DMS53 treated with DMSO at 0.1 percent for 48 hours (cell line): ENCODE measurements around the gene CARMIL1.

ENCODE experiments used
- DNase-seq: peaks from one replicate; lab custom pipeline; 2025; ENCODE audit not compliant: unreplicated experiment; lab: John Stamatoyannopoulos, UW

The CARMIL1 gene

DNA sequence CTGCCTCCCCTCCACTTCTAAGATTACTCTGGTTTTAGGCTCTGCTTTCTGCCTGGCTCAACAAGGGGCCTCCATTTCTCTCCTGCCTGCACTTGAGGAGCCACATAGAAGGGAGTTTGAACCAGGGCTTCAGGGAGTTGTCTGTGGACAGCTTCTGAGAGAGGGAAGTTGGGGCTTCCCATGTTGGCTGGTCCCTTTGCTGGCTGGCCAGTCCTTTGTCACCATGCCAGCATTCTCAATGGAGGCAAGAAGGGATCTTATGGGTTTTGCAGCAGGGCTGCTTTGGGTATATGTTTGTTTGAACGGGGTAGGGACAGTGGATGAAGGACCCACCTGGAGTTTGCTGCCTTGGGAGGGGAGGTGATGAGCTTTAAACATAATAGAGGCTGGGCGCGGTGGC is 124.9 kb downstream of the CARMIL1 start:
- no peak for DNase-seq

DNA sequence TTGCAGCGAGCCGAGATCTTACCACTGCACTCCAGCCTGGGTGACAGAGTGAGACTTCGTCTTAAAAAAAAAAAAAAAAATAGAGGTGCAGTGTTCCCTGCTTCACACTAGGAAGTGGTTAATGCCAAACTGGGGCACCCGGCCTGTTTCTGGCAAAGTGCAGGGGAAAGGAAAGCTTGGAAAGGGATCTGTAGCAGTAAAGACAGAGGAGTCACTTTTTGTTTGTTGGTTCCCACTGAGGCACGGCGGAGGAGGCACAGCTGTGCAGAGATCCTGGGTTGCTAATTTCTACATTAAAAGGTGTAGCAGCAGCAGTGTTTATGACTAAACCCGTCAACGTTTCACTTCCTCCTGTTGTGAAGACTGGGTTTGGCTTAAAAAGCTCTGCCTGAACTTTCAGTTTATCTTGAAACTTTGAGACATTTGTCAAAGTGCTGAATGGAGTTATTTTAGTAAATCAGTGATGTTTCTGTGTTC is 125.6 kb downstream of the CARMIL1 start:
- no peak for DNase-seq

DNA sequence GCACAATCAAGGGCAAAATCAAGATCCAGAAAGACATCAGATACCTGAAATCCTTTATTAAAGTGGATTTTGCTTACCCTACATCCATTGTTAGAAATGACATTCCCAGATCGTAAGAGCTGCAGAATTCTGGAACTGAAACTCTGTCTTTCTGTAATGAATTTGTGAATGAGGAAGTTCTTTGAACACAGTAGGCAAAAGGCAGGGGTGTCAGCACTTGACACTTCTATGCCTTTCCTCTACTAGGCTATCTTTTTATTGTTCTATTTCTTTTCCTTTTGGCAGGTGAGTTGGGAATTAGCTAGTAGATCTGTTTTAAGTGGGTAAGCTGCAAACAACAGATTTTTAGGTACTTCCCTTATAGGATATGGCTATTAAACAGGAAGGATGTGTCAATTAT is 126.3 kb downstream of the CARMIL1 start:
- no peak for DNase-seq

DNA sequence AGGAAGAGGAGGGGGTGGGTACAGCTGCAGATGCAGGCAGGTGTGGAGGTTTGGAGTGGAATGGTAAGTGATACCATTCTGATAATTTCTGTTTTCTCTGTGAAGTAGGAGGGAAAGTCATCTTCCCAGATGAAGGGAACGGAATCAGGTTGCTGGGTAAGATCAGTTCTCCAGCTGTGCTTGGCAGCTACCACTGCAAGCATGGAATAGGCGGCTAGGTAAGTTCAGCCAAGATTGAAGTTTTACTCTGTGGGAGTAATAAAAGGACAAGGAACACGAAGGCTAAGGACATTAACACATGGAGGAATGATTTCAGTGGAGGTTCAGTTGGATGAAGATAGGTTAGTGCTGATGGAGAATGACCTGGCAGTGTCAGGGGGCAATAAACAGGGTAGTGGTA is 128.3 kb downstream of the CARMIL1 start:
- DNase-seq = no peak

DNA sequence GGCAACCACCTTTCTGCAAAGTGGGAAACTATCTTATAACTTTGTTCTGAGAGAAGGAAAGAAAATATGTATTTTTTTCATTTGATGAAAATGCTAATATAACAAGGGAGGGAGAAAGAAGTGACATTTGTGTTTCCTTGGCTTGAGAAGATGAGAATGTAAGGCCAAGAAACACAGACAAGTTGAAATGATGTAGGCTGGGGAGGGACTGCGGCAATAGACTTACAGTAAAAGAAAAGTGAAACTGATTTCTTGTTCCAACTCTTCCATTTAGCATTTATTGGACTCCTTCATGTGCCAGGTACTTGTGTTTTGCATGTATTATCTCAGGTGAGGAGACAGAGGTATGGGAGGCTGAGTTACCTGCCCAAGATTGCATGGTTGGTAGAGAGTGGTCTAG is 130.9 kb downstream of the CARMIL1 start:
- DNase-seq = no peak

DNA sequence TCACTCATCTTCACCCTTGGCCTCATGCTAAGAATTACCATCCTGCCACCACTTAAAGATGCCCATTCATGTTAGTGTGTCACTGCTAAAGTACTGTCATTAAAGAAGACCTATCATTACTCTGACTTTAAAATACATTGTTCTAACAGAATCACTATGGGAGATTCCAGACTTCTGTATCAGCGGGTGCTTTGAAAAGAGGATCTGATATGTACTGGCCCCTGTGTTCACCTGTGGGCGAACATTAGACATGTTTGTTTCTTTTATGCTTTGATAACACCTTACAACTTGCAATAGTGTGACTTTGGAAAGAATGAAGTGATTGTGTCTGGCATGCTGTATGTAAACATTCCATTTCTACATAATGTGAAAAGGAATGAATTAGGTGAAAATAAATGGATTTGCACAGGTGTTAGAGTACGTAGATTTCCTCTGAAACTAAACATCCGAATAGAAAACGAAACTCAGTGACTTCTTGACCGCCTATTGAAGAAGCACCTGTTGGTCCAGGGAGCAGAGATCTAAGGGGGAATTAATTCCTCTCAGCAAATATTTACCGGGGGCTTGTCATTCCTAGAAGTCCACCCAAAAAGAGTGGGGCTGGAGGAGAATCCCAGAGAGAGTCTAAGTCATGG is 132.3 kb downstream of the CARMIL1 start:
- DNase-seq = no peak

DNA sequence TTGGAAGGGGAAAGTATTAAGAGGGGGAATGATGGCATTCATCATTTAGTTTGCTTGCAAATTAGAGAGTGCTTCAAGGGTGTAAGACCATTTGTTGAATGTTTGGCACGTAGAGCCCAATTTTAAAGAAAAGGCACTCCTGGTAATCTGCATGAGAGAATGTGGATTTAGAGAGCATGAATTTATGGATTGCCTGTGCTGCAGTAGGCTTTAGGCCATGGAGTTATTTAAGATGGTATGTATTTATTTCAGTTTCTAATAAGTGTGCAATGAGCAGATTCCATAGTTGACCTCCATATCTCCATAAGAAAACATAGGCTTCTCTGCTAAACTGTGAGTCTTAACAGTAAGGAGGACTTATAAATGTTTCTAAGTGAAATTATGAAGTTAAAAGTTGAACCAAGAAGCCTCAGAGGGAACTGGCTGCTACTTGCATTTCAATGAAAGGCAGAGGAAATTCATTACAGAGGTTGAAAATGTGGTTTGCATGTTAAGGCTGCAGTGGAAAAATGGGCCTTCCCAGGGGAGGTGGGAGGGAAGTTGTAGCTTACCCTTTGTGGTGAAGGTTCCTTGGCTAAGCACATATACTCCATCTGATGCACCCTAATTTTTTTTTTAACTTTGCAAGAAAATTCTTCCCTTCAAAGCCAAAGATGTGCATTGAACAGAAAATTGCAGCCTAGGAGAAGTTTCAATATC is 134.2 kb downstream of the CARMIL1 start:
- no peak for DNase-seq

DNA sequence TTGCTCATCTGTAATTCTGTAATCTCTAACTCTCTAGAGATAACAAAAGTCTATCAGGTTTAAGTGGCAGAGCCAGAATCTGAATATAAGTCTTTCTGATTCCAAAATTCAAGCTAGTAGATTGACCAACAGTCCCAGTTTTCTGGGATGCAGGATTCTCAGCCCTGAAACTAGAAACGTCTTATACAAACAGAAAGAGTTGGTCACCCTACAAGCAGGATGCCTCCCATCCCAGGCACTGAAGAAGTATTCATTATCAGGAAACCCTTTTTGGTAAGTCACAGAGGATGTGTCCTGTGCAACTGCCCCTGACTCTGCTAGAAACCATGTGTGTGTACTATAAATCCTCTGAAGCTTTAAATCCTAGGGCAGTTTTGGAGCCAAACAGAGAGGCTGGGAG is 135.0 kb downstream of the CARMIL1 start:
- no peak for DNase-seq

DNA sequence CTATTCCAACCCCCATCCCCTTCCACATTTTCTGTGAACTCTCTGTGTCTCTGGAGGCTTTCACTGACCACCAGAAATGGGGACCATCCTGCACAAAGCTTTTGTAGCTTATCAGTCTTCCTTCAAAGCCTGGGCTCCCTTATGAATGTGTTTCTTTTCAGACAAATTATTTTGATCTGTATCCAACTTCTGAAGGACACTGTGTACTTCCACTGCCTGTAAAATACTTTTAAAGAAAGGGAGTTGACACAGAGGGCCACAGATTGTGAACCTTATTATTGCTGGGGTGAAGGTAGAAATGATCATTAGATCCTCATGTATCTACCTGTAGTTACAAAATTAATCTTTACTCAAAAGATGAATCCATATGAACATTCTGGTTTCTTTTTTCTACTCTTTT is 135.6 kb downstream of the CARMIL1 start:
- no peak for DNase-seq

DNA sequence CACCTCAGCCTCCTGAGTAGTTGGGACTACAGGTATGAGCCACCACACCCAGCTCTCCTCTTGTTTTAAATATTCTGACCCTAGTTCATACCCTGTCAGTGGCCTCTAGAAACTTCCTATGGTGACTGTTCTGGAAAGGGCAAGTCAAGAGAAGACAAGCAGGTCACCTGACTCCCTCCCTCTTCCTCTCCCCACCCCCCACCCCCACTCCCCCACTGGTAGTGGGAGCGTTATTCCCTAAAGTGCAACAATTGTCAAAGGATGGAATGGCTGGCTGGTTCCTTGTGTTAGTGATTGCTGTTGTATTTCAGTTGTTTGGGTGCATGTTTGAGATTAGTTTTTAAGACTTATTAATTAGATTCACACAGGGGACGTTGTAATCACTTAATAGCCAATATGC is 136.1 kb downstream of the CARMIL1 start:
- DNase-seq = no peak

DNA sequence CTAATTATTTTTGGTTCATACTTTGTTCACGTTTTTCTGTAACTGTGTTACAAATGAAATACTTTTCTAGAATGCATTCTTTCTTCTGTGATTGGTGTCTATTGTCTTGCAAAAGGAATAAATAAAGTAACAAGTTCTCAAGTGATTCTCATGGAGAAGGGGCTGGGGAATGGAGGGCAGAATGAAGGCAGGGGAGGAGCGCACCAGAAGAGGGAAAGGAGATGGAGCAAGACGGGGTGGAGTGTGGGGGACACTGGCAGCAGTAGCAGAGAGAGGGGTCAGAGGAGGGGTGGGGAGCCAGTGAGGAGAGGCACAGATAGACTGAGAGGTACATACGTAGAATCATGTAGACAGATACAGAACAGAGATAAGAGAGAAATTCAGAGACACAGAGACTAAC is 136.5 kb downstream of the CARMIL1 start:
- no peak for DNase-seq

DNA sequence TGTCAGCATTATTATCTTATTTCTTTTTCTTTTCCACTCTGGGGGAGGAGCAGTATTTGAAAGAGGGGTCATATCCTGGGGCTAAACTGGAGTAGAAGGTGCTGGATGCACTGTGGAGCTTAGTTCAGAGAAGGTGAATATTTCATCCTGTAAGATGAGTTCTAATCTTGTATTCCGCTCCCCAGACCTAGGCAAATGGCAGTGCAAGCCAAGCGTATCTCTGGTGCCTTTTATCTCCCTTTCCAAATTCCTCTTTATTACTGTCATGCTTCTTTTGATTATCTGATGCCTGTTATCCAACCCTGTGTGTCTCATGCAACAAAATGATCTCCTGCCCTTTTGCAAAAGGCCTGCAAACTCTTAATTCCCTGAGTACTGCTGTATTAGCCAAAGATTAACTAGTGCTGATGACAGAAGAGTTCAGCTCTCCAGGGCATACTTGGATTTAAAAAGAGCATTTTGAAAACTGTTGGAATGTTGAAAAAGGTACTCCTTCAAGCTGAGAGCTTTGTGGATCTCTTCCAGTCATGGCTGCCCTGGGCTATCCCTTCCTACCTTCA is 138.0 kb downstream of the CARMIL1 start:
- no peak for DNase-seq

DNA sequence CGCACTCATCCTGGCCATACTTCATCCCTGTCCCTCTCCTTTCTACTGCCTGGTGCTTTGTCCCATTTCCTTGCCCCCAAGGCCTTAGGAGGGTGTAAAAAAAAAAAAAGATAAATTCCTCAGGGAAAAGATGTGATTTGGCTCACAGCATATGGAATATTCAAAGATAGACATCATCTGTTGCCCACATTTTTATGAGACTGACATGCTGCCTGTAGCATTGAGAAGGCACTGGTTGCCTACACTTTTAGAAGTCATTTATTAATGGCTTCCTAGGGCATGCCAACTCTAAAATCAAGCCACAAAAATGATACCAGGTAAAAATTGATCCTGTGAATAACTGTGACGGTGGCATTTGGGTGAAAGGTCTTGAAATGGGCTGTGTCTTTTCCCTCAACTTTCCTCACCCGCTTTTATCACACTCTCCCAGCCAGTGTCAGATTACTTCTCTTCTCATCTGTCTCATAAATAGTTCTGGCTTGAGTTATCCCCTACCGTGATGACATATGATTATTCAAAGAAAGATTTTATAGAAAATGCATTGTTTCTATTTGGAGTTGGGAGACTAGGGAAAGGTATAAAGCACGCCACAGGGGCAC is 139.4 kb downstream of the CARMIL1 start:
- no peak for DNase-seq

DNA sequence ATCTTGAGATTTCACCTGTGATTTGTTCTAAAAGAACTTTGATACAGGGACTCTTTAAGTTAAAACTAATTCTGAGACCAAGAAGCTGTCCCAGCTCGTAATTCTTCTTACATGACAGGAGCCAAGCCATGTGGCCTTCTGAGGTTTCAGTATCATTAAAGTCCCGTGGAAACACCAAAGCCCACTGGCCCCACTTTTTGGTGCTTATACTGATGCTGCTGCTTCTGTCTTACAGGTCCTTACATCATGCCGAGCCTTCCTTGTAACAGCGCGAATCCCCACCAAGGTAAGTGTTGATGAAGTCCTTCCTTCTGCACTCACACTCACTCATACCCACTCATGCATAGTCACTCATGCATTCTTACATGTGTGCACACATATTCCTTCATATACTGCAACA is 140.7 kb downstream of the CARMIL1 start:
- DNase-seq = no peak

DNA sequence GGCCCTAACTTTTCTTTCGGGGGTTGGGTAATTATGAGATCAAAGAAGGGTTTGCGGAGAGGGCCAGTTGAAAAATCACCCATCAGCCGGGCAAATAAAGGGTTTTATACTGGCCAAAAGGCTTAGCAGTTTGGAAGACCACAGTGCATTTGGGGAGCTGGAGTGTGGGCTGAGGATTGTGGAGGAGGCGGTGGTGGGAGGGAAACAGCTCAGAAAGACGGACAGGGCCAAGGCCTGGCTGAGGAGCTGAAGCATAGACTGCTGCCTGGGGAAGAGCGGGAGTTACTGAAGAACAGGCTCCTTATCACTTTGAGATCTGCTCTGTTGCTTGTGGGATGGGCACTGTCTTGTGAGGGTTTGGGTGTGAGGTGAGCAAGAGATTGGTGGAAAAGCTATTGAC is 144.2 kb downstream of the CARMIL1 start:
- DNase-seq = no peak

DNA sequence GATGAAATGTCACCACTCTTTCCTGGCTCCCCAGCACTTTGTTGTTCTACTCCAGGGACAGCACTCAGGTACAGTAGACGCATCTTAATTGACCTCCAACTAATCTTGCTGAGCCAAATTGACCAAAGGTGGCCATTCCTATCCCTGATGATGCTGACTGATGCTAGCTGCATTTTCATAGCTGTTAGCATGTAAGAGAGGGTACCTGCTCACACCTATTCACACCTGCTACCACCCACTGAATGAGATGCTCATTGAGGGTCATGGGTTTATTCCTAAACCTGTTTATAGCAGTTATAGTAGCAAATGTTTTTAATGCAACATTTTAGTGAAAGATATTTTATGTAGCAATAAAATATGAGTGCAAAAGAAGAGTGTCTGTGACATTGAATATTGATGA is 145.1 kb downstream of the CARMIL1 start:
- DNase-seq = no peak

DNA sequence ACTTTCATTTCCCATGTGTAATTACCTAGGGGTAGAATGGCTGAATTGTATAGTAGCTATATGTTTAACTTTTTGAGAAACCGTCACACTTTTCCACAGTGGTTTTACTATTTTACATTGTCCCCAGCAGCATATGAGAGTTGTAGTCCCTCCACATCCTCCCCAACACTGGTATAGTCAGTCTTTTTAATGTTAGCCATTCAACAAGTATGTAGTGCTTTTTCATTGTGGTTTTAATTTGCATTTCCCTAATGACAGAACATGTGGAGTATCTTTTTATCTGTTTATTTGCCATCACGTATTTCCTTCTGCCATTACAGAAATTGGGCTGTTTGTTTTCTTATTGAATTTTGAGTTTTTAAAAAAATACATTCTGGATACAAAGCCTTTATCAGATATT is 148.4 kb downstream of the CARMIL1 start:
- DNase-seq = no peak

DNA sequence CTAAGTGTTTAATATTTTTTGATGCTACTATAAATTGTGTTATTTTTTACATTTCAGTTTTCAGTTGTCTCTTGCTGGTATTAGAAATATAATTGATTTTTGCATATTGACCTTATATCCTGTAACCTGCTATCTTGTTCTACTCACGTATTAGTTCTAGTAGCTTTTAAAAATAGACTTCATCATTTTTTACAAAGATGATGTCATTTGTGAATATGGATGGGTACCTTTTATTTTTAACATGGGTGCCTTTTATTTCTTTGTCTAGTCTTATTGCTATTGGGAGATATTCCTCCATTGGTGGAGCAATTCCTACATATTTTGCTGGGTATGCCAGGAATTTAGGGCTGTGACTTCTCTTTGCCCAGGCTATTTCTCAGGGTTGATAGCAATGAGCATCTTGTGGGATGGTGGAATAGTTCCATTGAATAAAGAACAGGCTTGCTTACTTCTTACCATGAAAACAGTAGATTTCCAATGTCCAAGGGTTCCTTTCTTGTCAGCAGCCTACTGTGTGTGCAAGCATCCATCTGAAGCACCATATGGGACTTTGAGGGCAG is 149.7 kb downstream of the CARMIL1 start:
- DNase-seq = no peak

DNA sequence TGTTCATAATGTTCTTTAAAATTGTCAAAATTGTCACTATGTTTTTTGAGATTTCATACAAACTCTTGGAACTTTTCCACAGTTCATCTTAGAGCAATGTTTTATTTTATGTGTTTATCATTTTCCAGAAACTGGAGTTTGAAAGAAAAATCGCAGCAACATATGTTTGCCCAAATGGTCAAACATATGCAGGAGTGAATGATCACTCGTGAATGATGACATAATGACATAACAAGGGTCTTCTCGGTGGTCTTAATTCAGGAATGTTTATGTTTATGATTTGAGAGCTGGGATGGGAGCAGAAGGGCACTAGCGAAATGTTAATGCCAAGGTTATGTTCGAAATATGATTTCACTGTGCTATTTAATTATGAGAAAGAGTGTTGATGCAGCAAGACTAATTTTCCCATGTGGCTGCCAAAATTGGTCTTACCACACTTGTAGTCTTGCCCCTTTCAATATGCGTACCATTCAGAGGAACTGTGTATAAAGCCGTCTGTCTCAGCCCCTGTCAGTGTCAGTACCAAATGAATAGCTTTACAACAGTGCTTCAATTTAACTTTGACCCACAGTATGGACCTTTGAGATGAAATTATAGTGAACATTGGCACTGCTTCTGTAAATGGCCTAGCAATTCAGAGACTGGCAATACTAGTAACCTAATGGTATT is 152.3 kb downstream of the CARMIL1 start:
- DNase-seq = no peak

DNA sequence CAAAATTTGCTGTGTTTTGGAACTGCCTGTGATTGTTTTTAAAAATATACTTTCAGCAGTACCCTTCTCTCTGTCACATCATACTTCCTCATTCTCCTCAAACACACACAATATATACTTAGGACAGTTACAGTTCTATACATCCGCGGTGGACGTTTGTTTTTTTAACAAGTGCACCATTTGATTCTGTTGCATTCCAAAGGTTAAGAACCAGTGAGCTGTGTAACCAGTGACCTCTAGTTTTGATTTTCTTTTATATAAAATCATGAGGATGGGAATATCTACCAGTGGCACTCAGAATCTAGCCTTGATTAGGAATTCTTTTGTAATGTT is 152.8 kb downstream of the CARMIL1 start:
- DNase-seq = no peak

DNA sequence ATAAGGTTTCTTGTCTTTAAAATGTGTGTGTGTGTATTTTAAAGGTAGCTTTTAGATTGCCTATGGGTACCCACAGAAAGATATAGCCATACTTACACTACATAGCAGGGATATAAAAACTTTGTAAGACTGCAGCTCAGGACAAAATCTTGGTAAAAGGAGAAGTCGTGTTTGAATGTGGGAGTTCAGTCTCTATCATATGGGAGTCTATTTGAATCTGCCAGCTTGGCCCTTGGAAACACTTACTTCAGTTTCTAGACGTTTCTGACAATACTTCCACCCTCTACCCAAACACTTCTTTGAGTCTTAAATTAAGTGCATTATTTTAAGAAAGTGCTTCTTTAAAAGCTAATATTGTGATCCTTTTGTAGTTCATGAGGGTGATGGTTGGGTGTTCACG is 155.7 kb downstream of the CARMIL1 start:
- DNase-seq = no peak
